Gastroesophageal sphincter (tissue), 4 donors: Measurements from ENCODE around the gene SPOPL. TPM values are rescaled to one million over a fixed set of nuclear protein-coding genes. Genes with fewer than 3 reads are reported as not detected.

ENCODE experiments used
- ATAC-seq: fragments of 150-250 bp; one replicate; pipeline ENCODE4 v1.9.1; 2016; ENCODE audit warnings: mild to moderate bottlenecking, moderate library complexity
- H3K27ac ChIP-seq, 4 donors: fragments of 200-600 bp; sonication (generic) in 3 of 4; 1 replicate in 3 of 4; 2 replicates in 1 of 4; pipeline ENCODE4 v1.5.1; 2016 to 2019
- H3K27me3 ChIP-seq: fragments of 200-600 bp; sonication (generic); one replicate; pipeline ENCODE4 v1.5.1; 2019
- H3K36me3 ChIP-seq, 2 donors: fragments of 200-600 bp; sonication (generic); one replicate each; pipeline ENCODE4 v1.5.1; 2019; ENCODE audit warnings: control low read depth in 1 of 2
- H3K4me1 ChIP-seq, 3 donors: fragments of 200-600 bp; sonication (generic); 1 replicate in 2 of 3; 2 replicates in 1 of 3; pipeline ENCODE4 v1.5.1; 2016 to 2019; ENCODE audit warnings: control low read depth in 2 of 3
- H3K4me3 ChIP-seq, 2 donors: fragments of 200-600 bp; sonication (generic); one replicate each; pipeline ENCODE4 v1.5.1; 2019; ENCODE audit warnings: mild to moderate bottlenecking in 1 of 2, moderate library complexity in 1 of 2
- H3K9me3 ChIP-seq, 3 donors: fragments of 200-600 bp; sonication (generic); one replicate each; pipeline ENCODE4 v1.5.1; 2017 to 2019; ENCODE audit warnings: control low read depth in 2 of 3
- CTCF ChIP-seq, 4 experiments: fragments of 200-600 bp in 2 of 4; fragments of 450-650 bp in 2 of 4; sonication (generic) in 1 of 4; IDR thresholded peaks; one replicate each; pipeline ENCODE4 v1.5.1; 2017 to 2019; ENCODE audit warnings: antibody characterized with exemption in 4 of 4, mild to moderate bottlenecking in 2 of 4, moderate library complexity in 2 of 4
- EP300 ChIP-seq: sonication (generic); formaldehyde crosslinking; IDR thresholded peaks from one replicate; pipeline ENCODE4 v1.6.1; 2017; ENCODE audit warnings: antibody characterized with exemption, mild to moderate bottlenecking
- POLR2A ChIP-seq, 2 donors: fragments of 450-650 bp; IDR thresholded peaks; one replicate each; pipeline ENCODE4 v1.6.1; 2017; ENCODE audit warnings: antibody characterized with exemption in 2 of 2, mild to moderate bottlenecking in 2 of 2, moderate library complexity in 1 of 2
- POLR2AphosphoS5 ChIP-seq: sonication (generic); formaldehyde crosslinking; IDR thresholded peaks from one replicate; pipeline ENCODE4 v1.6.1; 2017; ENCODE audit warnings: antibody characterized with exemption
- WGBS, 2 donors: methylation state at CpG; one replicate each; pipeline ENCODE4 v1.1.5; 2018; ENCODE audit warnings: low coverage in 1 of 2; 5-methylcytosine and 5-hydroxymethylcytosine counted together
- total RNA-seq, 4 donors: library from RNA; depleted of rRNA; stranded (reverse); fragments of >200 nt; gene quantifications; one replicate each; pipeline ENCODE4 v1.1.0, GENCODE V29; 2016

The SPOPL gene
- total RNA-seq, 4 donors from 2014 or later, result 32.7 to 51.8 (median 39.4) TPM

GRCh38 chr2:138602166-138602460 is 100.5 kb downstream of the SPOPL start:
- H3K36me3 ChIP-seq, result no peaks in the 10 kb centered on the region
- no peak overlapping the region for H3K27ac ChIP-seq
- no peak overlapping the region for H3K4me3 ChIP-seq
- no peaks in the 10 kb centered on the region for H3K4me1 ChIP-seq
- 86% methylated on average over 1 of the region's 1 CpG; no CpG with 5 or more reads in 1 of the 2 donors for WGBS, 2 donors
- H3K27me3 ChIP-seq, result no peaks in the 10 kb centered on the region
- H3K9me3 ChIP-seq, result no peaks in the 10 kb centered on the region
- no peak for TF ChIP-seq CTCF (IDR thresholded peaks at IDR 0.05)
- no peak for TF ChIP-seq POLR2A (IDR thresholded peaks at IDR 0.05)
- no peak for TF ChIP-seq POLR2AphosphoS5
- no peak for TF ChIP-seq EP300
- no peak for ATAC-seq

- no peaks in the 10 kb centered on the region for H3K27me3 ChIP-seq
- H3K9me3 ChIP-seq, result no peaks in the 10 kb centered on the region
- ATAC-seq, result no peak
- 50 to 85% methylated on average over 1 to 2 of the region's 2 CpGs for WGBS, 2 donors
- no peaks in the 10 kb centered on the region for H3K4me1 ChIP-seq
- no peak for TF ChIP-seq POLR2AphosphoS5
- no peak for TF ChIP-seq CTCF (IDR thresholded peaks at IDR 0.05)
- no peak for TF ChIP-seq POLR2A (IDR thresholded peaks at IDR 0.05)
- TF ChIP-seq EP300, result no peak
- H3K4me3 ChIP-seq, result no peak overlapping the region
- H3K27ac ChIP-seq, result no peak overlapping the region
- no peaks in the 10 kb centered on the region for H3K36me3 ChIP-seq
Measured at GRCh38 chr2:138607746-138608145, 106.2 kb downstream of the SPOPL start.

- ATAC-seq, result no peak
- TF ChIP-seq CTCF (IDR thresholded peaks at IDR 0.05) (no peak), POLR2A (IDR thresholded peaks at IDR 0.05) (no peak), POLR2AphosphoS5 (no peak), EP300 (no peak)
- H3K27ac ChIP-seq, result no peak overlapping the region
- no peaks in the 10 kb centered on the region for H3K9me3 ChIP-seq
- H3K4me3 ChIP-seq, result no peak overlapping the region
- no peaks in the 10 kb centered on the region for H3K4me1 ChIP-seq
- H3K36me3 ChIP-seq, result no peaks in the 10 kb centered on the region
- peaks cover under 1% of the 10 kb centered on the region for H3K27me3 ChIP-seq
- WGBS, 2 donors, result 92% methylated on average over 3 of the region's 4 CpGs; no CpG with 5 or more reads in 1 of the 2 donors
Measured at GRCh38 chr2:138609446-138609845, 107.9 kb downstream of the SPOPL start.

GRCh38 chr2:138610201-138610953 is 108.8 kb downstream of the SPOPL start:
- no peaks in the 10 kb centered on the region for H3K36me3 ChIP-seq
- H3K27ac ChIP-seq, result no peak overlapping the region
- H3K9me3 ChIP-seq, result no peaks in the 10 kb centered on the region
- no peaks in the 10 kb centered on the region for H3K4me1 ChIP-seq
- ATAC-seq, result no peak
- H3K4me3 ChIP-seq, result no peak overlapping the region
- peaks cover 5% of the 10 kb centered on the region for H3K27me3 ChIP-seq
- TF ChIP-seq POLR2AphosphoS5 (no peak), POLR2A (IDR thresholded peaks at IDR 0.05) (no peak), CTCF (IDR thresholded peaks at IDR 0.05) (no peak), EP300 (no peak)
- 86 to 96% methylated on average over 3 of the region's 4 CpGs for WGBS, 2 donors

GRCh38 chr2:138615257-138615656 is 113.7 kb downstream of the SPOPL start:
- no peak for TF ChIP-seq POLR2A (IDR thresholded peaks at IDR 0.05)
- TF ChIP-seq CTCF (IDR thresholded peaks at IDR 0.05), result no peak
- no peak for TF ChIP-seq POLR2AphosphoS5
- TF ChIP-seq EP300, result no peak
- Histone ChIP-seq H3K4me3 (no peak overlapping the region), H3K27ac (no peak overlapping the region), H3K4me1 (no peaks in the 10 kb centered on the region), H3K9me3 (no peaks in the 10 kb centered on the region), H3K36me3 (no peaks in the 10 kb centered on the region), H3K27me3 (peaks cover 11% of the 10 kb centered on the region)
- ATAC-seq, result no peak
- WGBS, 2 donors, result 65 to 73% methylated on average over 2 to 4 of the region's 4 CpGs
